NCI-H2227 (cell line): ENCODE results near the gene RPL18.
"Not testable (repeated sequence)": the region's sequence is repeated elsewhere in the genome, so short reads cannot be mapped to it uniquely, and the experiment has no call there.

Experiments
- DNase-seq: peaks from one replicate; lab custom pipeline; 2025; ENCODE audit not compliant: unreplicated experiment; lab: John Stamatoyannopoulos, UW

RPL18 gene

GRCh38 chr19:48588670-48589401, 30.1 kb downstream of the RPL18 start:
- DNase-seq, result peak; percentile 87

- no peak for DNase-seq
Observed at GRCh38 chr19:48587387-48587786, 31.6 kb downstream of the RPL18 start.

GRCh38 chr19:48582168-48582567, 36.8 kb downstream of the RPL18 start:
- DNase-seq, result no peak

- no peak for DNase-seq
Observed at GRCh38 chr19:48578891-48579290, 40.1 kb downstream of the RPL18 start.

GRCh38 chr19:48577908-48578307, 41.1 kb downstream of the RPL18 start:
- not testable (repeated sequence) for DNase-seq

- DNase-seq, result no peak
Observed at GRCh38 chr19:48575931-48576622, 42.9 kb downstream of the RPL18 start.

- DNase-seq, result no peak
Observed at GRCh38 chr19:48573163-48573505, 45.8 kb downstream of the RPL18 start.

- DNase-seq, result no peak
Observed at GRCh38 chr19:48571378-48572162, 47.4 kb downstream of the RPL18 start.

- DNase-seq, result no peak
Observed at GRCh38 chr19:48569814-48570213, 49.2 kb downstream of the RPL18 start.

- no peak for DNase-seq
Observed at GRCh38 chr19:48568345-48568886, 50.6 kb downstream of the RPL18 start.
